Panc1 (cell line): ENCODE data around the gene PACSIN3.

Source experiments
- POLR2AphosphoS5 ChIP-seq: IDR thresholded peaks from 2 replicates; pipeline ENCODE4 v1.6.1; 2012; ENCODE audit warnings: mild to moderate bottlenecking, low read depth, low read length, moderate library complexity
- SIN3A ChIP-seq: IDR thresholded peaks from 2 replicates; pipeline ENCODE4 v1.6.1; 2012; ENCODE audit warnings: low read depth, mild to moderate bottlenecking, low read length, moderate library complexity, borderline replicate concordance; ENCODE audit not compliant: insufficient read depth
- TF ChIP-seq, protein P1 (sequence below): fragments of 450-650 bp; IDR thresholded peaks from 2 replicates; pipeline ENCODE4 v1.5.1; 2017; ENCODE audit warnings: mild to moderate bottlenecking
- TF ChIP-seq, protein P2 (sequence below), 2 experiments: IDR thresholded peaks; 2 replicates each; pipeline ENCODE4 v1.6.1; 2011 to 2012; ENCODE audit warnings: low read depth in 2 of 2, control low read depth in 1 of 2, low read length in 1 of 2, mild to moderate bottlenecking in 1 of 2, moderate library complexity in 1 of 2; ENCODE audit not compliant: insufficient read depth in 1 of 2

- TF ChIP-seq, protein P1, sequence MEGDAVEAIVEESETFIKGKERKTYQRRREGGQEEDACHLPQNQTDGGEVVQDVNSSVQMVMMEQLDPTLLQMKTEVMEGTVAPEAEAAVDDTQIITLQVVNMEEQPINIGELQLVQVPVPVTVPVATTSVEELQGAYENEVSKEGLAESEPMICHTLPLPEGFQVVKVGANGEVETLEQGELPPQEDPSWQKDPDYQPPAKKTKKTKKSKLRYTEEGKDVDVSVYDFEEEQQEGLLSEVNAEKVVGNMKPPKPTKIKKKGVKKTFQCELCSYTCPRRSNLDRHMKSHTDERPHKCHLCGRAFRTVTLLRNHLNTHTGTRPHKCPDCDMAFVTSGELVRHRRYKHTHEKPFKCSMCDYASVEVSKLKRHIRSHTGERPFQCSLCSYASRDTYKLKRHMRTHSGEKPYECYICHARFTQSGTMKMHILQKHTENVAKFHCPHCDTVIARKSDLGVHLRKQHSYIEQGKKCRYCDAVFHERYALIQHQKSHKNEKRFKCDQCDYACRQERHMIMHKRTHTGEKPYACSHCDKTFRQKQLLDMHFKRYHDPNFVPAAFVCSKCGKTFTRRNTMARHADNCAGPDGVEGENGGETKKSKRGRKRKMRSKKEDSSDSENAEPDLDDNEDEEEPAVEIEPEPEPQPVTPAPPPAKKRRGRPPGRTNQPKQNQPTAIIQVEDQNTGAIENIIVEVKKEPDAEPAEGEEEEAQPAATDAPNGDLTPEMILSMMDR, result no peak
- TF ChIP-seq POLR2AphosphoS5, result no peak
- TF ChIP-seq SIN3A, result no peak
- TF ChIP-seq, protein P2, sequence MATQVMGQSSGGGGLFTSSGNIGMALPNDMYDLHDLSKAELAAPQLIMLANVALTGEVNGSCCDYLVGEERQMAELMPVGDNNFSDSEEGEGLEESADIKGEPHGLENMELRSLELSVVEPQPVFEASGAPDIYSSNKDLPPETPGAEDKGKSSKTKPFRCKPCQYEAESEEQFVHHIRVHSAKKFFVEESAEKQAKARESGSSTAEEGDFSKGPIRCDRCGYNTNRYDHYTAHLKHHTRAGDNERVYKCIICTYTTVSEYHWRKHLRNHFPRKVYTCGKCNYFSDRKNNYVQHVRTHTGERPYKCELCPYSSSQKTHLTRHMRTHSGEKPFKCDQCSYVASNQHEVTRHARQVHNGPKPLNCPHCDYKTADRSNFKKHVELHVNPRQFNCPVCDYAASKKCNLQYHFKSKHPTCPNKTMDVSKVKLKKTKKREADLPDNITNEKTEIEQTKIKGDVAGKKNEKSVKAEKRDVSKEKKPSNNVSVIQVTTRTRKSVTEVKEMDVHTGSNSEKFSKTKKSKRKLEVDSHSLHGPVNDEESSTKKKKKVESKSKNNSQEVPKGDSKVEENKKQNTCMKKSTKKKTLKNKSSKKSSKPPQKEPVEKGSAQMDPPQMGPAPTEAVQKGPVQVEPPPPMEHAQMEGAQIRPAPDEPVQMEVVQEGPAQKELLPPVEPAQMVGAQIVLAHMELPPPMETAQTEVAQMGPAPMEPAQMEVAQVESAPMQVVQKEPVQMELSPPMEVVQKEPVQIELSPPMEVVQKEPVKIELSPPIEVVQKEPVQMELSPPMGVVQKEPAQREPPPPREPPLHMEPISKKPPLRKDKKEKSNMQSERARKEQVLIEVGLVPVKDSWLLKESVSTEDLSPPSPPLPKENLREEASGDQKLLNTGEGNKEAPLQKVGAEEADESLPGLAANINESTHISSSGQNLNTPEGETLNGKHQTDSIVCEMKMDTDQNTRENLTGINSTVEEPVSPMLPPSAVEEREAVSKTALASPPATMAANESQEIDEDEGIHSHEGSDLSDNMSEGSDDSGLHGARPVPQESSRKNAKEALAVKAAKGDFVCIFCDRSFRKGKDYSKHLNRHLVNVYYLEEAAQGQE (IDR thresholded peaks at IDR 0.05; ENCODE audit: insufficient read depth in 1 of 2, low read depth in 2 of 2, low read length in 1 of 2), result no peak
Measured at GRCh38 chr11:47183969-47184368, 2.3 kb downstream of the PACSIN3 start.
